Urothelium cell line (cell line): Measurements from ENCODE around the gene NANS.
"Not testable (repeated sequence)": the region's sequence is repeated elsewhere in the genome, so short reads cannot be mapped to it uniquely, and the experiment has no call there.

ENCODE experiments used
- DNase-seq: peaks from one replicate; pipeline ENCODE4 v3.0.0; 2011; ENCODE audit warnings: low spot score, mixed read lengths
- FAIRE-seq: peaks from 2 replicates; lab custom pipeline; 2011; peaks lifted over from hg19 to GRCh38; lab: Jason Lieb, UNC

The NANS gene

DNA sequence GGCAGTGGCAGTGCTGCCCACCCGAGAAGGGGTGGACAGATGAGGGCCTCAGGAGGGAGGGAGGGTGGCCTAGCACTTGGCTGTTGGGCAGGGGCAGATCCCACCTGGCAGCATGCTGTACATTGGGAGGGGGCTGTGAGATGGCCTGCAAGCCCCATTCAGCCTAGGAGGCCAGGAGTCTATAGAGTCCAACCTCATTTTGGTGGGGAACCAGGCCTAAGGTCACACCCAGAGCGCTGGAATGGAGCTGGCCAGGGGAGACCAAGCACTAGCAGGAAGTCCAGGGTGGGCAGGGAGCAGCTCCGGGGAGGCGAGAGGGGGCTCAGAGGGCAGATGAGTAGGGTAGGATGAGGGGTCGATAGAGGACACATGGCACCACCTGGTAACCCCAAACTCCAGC, 39.6 kb downstream of the NANS start:
- FAIRE-seq (no peak), DNase-seq (no peak)

DNA sequence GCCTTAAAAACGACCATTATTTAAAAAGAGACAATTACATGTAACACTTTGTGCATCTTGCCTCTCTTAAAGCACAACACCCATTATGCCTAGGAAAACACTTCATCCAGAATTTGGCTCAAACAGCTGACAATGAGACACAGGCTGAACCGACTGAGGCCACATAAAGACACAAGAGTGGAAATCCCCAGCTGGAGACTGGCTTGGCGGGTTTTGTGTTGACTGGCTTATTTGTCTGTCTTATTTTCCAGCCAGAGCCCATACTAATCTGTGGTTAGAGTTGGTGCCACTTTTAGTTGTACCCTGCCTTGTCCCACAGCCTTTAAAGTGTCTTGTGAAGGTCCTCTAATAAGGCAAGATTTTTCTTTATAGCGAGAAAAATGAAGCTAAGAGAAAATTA, 41.3 kb downstream of the NANS start:
- FAIRE-seq, result no peak
- DNase-seq, result no peak

DNA sequence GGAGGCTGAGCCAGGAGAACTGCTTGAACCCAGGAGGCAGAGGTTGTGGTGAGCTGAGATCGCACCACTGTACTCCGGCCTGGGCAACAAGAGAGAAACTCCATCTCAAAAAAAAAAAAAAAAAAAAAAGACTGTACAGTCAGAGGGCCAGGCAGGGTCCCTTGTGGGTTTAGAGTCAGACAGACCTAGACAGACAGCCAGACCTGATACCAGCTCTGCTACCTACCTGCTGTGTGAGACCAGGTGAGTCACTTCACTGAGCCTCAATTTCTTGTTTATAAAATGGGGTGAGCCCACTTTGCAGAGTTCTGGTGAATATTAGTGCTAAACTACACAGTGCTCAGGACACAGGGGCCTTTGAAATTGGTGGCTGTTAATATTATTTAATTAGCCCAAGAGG, 42.8 kb downstream of the NANS start:
- FAIRE-seq, result no peak
- no peak for DNase-seq

DNA sequence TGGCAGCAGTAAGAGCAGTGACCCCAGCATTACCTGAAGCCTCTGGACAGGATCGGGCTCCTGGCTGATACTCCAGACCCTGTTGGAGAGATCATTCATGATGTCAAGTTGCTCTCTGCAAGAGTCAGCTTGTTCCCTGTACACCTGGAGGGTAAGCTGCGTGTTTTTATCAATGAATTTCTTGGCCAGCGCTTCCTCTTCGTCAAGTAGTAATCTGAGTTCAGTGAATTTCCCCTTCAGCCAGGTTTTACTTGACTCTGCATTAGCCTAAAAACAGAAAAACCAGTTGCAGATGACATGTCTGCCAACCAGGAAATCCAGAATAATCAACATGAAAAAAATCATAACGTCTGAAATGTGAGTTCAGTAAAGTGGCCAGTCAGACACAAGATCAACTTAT, 43.4 kb downstream of the NANS start:
- FAIRE-seq, result no peak
- no peak for DNase-seq

DNA sequence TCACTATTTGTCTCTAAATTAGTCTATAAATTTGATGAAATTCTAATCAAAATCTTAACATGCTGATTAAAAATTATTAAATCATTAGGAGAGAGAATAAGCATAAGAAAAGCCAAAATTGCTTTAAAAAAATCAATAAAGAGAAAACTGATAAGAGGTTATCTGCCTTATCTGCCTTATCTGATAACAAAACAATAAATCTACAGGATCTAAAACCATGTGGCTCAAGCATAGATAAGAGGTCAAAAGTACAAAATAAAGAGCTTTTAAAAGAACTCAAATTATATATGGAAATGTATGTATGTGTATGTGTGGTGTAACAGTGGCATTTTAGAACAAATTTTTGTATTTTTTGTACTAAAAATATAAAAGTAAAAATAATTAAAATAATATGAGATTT, 43.9 kb downstream of the NANS start:
- DNase-seq, result no peak
- FAIRE-seq, result no peak

DNA sequence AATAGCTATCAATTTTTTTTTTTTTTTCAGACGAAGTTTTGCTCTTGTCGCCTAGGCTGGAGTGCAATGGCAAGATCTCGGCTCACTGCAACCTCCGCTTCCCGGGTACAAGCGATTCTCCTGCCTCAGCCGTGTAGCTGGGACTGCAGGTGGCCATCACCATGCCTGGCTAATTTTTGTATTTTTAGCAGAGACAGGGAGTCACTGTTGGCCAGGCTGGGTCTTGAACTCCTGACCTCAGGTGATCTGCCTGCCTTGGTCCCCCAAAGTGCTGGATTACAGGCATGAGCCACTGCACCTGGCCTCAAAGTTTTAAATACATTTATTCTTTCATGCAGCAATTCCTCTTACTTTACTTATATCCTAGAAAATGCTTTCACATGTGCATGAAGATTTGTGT, 44.9 kb downstream of the NANS start:
- no peak for FAIRE-seq

DNA sequence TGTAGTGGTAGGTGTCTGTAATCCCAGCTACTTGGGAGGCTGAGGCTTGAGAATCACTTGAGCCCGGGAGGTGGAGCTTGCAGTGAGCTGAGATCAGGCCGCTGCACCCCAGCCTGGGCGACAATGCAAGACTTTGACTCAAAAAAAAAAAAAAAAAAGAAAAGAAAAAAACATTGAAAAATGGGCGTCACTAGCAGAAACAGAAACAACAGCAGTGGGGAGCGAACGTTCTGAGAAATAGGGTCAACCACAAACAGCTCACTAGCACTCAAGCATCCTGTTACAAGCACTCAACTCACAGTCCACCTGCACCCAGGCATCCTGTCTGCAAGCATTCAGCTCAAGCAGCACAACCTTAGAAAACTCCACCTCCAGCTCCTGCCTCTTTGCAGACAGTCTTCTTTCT, 45.3 kb downstream of the NANS start:
- DNase-seq (no peak), FAIRE-seq (no peak)

More for the DNA sequence above, 44.9 kb downstream of the NANS start:
- no peak for DNase-seq

DNA sequence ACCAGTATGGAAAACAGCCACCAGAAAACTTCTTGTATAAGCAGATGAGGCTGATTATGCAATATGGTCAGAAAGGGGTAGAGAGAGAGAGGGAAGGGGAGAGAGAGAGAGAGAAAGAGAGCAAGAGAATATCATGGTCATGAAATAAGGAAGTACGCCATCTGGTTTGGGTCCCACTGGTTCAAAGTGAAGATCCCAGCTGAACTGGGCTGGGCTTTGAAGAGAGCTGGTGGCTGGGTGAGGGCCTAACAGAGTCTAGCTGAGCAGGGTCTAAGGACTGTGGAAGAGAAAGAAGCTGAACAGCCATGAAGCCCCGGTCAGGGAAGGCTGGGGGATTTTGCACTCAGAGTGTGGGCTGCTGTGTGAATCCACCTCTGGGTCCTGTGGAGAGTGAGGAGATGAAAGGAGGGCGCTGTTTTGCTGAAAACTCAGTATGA, 47.9 kb downstream of the NANS start:
- FAIRE-seq (no peak), DNase-seq (no peak)

DNA sequence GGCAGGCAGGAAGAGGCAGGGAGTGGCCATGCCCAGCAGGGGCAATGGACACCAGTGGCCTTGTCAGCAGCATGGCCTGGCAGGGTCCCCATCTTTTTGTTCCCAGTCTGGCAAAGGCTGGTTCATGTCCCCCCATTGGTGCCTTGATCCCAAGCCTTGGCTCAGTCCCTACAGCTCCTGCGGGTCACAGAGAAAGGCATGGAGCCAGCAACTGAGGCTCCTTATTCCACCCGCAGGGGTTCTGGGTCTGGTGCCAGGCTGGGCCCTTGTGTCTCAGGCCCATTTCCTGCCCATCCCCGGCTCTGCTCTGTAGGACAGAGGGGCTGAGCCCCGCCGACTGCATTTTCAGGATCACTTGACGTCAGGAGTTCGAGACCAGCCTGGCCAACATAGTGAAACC, 48.5 kb downstream of the NANS start:
- FAIRE-seq (no peak), DNase-seq (no peak)

DNA sequence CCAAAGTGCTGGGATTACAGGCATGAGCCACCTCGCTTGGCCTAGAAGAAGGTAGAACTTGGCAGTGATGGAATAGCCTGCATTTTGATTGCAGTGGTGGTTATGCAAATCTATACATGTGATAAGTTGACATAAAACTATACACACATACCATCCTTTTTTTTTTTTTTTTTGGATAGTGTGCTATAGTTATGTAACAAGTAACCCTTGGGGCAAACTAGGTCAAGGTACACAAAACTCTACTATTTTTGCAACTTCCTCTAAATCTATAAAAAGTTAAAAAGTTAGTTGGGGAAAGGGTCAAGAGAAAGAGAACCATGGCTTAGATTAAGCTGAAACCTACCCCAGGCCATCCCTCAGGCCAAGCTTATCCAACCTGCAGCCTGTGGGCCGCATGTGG, 51.4 kb downstream of the NANS start:
- DNase-seq (no peak), FAIRE-seq (no peak)

DNA sequence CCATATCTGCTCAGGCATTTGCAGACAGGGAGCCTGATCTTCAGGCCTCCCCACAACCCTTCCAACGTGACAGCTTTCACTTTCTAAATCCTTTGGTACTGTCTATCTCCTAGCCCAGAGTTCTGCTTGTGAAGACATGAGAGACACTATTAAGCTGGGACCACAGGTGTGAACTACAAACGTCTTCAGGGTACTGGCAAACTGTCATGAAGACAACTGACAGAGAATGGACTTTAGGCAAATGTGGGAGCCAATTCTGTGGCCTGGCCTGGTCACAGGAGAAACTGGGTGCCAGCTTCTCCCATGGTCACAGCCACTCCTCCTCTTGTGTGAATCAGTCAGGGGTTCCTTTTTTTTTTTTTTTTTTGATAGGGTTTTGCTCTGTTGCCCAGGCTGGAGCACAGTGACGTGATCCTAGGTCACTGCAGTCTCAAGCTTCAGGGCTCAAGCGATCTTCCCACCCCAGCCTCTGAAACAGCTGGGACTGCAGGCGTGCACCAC, 52.0 kb downstream of the NANS start:
- no peak for FAIRE-seq
- no peak for DNase-seq

DNA sequence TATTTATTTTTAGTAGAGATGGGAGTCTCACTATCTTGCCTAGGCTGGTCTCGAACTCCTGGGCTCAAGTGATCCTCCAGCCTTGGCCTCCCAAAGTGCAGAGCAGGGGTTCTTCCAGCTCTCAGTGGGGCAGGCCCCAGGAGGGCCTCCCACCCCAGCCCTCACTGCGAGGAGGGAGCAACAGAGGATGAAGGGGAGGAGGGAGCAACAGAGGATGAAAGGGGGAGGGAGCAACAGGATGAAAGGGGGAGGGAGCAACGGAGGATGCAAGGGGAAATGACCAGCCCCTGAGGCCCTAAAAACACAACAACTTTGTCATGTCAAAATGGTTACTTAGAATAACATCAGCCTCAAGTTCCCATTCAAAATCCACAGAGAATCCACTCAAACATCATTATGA, 52.5 kb downstream of the NANS start:
- FAIRE-seq (no peak), DNase-seq (no peak)

DNA sequence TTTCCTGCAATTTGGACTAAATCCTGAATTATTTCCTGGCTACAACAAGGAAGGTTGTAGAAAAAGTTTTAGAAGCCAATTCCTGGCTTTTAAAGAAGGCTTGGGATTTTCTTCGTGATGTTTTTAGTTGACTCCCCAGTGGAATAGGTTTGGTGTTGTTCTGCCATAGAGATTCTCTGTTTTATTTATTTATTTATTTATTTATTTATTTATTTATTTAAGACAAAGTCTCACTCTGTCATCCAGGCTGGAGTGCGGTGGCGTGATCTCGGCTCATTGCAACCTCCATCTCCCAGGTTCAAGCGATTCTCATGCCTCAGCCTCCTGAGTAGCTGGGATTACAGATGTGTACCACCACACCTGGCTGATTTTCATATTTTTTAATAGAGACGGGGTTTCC, 60.6 kb downstream of the NANS start:
- not testable (repeated sequence) for FAIRE-seq, DNase-seq

DNA sequence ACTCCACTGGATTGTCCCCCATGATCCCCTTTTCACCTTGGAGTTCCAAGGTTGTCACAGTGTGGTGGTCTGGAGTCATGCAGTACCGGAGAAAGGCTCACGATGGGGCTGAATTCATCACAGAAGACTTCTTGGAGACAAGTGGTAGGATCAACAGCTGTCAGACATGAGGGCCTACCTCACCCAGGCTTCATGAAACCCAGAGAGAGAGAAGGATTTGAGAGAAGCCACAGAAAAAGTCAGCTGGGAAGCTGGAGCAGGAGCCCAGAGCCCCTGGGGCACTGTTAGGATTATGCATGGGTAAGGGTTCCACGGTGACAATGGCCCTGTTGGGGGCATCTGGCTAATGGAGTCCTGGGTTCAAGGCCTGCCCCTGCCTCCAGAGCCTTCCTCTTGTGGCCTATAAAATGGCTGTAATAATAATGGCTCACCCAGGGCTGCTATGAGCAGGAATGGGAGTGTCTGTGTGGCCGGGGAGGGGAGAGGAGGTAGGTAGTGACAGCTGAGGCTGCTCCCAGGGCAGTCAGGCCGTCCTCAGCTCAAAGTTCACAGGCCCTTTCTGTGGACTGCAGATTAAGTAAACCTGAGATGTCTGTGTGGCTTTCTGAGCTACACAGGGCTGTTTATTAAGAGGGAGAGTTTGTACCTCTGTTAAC, 61.6 kb downstream of the NANS start:
- peak; percentile 37 for DNase-seq
- FAIRE-seq, result no peak

DNA sequence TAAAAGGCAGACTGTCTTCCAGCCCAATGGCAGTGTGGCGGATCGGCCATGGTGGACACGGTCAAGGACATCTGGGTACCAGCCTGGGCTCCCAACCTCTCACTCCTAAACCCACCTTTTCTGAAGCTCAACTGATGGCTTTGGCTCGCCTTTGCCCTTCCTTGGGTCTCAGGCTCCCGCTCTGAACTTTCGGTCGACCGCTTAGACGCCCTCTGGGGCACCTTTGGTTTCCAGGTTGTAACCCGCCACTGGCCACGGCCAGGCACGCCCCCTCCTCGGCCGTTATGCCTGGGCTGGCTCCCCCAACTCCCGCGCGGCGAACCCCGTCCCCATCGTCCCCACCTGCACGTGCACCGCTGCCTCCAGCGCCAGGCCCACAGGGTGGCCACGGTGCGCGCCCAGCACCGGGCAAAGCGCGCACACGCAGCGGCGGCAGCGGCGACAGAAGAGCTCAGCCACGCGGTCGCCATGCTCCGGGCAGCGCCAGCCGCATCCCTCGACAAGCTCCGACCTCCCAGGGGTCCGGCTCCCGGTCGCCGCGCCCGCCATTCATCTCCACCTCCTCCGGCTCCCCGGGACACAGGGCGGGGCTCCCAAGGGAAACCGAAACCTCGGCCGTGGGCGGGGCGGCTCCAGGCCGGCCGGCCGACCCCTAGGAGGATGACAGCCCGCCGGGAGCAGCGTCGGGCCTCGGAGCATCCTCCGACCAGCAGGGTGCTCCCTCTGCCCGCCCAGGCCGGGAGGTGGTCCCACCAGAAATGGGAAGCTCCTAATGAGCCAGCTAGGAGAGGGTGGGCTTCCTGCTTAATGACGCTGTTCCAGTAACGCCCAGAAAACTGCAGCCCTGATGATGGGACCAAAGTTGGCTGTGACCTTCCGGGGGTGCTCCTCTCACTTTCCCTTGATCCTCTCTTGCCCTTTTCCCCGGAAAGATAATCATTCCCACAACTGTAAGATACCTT, 62.4 kb downstream of the NANS start, which contains the start of gene TRIM14:
Gene TRIM14, minus strand, starts transcription at position 583 of the 962 bp plus-strand sequence. Its CDS starts 34 bp downstream, at position 549.
- DNase-seq, result peak; percentile 83
- no peak for FAIRE-seq

DNA sequence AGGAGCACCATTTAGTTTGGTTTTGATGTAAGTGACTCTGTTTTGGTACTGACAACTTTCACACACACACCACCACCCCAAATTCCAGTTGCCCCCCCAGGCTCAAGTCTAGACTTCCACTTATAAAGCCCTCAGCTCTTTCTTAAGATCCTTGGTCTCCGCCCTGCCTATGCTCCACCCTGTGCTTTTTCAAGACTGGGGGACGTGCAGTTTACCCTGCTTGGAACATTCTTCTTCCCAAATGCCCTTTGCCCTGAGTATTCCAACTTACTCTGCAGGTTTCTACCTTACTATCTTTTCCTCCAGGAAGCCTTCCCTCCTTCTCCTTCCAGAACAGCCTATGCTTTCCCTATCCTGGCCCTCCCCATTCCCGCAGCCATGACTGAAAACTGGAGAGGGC, 63.9 kb downstream of the NANS start:
- FAIRE-seq (no peak), DNase-seq (no peak)

DNA sequence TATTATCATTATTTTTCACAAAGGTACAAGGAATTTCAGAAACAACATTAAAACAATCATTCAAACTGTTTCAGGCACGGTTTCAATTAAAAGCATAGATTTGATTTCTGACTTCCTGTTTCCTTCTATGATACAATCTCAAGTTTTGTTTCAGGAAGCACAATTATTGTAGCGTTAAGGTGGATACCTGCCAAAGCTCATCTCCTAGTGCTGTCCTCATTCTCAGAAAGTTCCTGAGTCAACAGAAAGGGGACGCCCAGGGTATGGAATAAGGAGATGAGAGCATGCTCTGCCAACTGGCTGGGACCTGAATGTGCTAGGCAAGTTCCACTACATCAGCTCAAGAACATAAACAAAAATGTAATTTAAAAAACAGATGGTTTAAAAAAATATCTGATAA, 64.5 kb downstream of the NANS start:
- DNase-seq (no peak), FAIRE-seq (no peak)

DNA sequence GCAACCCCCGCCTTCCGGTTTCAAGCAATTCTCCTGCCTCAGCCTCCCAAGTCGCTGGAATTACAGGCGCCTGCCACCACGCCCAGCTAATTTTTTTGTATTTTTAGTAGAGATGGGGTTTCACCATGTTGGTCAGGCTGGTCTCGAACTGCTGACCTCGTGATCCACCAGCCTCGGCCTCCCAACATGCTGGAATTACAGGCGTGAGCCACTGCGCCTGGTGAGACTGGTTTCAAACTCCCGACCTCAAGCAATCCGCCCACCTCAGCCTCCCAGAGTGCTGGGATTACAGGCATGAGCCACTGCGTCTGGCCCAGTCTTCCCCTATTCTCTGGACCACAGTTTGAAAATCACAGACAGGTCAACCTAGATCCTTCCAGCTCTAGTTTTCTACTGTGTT, 67.6 kb downstream of the NANS start:
- not testable (repeated sequence) for FAIRE-seq, DNase-seq

DNA sequence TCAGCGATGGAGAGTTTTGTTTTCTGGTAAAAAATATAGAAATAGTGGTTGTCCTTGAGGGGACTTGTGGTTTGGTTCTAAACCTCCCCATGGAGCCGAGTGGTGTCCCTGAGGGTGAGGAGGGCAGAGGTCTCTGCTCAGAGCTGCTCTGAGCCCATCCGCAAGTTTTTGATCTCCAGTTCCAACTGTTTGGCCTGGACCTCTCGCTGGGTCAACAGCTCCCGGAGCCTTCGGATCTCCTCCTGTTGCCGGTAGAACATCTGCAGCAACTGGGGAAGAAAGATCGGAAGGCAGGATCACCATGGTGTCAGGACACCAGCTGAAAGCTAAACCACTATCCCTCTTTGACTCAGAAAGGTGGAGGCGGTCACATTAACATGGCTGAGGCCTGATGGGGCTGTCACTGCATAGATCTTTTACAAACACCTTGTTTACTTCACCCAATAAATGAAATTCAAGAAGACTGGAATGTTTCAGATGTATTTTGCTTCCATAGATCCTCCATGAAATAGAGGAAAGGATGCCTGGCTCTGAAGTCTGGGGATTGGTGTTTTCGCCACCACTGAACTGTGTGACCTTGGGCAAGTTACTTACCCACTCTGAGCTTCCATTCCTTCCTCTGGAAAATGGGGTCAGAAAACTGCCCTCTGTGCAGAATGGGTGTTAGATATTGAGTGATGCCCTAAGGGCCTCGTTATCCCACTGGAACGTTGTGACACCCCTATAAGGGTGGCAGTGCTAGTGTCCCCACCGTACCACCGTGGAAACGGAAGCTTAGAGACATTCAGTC, 68.3 kb downstream of the NANS start:
- FAIRE-seq (no peak), DNase-seq (no peak)

DNA sequence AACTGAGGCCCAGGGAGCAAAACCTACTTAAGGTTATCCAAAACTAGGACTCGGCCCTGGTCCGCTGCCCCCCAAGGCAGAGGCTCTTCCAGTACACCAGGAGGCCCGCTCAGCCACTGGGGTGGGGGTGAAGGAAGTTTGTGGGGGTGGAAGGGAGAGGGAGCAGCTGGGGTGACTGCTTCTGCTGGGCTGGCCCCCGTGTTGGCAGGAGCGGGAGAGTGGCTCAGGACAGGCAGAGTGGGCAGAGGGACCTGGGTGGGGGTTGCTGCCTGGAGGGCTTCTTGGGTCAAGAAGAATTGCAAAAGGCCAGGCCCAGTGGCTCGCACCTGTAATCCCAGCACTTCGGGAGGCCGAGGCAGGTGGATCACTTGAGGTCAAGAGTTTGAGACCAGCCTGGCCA, 70.7 kb downstream of the NANS start:
- no peak for FAIRE-seq
- DNase-seq, result no peak

DNA sequence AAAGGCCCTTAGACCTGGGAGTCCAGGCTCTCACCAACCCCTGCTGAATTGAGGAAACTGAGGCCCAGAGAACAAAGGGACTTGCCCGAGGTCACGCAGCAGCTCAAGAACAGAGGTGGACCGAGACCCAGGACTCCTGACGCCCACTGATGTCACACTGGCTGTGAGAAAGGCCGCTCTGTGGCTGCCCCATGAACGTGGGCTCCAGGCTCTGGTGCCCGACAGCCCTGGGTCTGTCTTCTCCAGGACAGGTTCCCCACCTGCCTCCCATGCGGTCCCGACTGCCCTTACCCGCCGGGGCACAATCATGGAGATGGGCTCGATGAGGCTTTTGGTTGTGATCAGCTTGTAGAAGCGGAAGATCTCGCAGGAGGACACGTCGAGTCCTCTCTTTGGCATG, 71.8 kb downstream of the NANS start:
- FAIRE-seq (no peak), DNase-seq (no peak)
